ENCODE data around the gene MX1.

GRCh38 chr21:41442481-41443186 is 16.6 kb downstream of the MX1 start:
- TF ChIP-seq, protein P1, sequence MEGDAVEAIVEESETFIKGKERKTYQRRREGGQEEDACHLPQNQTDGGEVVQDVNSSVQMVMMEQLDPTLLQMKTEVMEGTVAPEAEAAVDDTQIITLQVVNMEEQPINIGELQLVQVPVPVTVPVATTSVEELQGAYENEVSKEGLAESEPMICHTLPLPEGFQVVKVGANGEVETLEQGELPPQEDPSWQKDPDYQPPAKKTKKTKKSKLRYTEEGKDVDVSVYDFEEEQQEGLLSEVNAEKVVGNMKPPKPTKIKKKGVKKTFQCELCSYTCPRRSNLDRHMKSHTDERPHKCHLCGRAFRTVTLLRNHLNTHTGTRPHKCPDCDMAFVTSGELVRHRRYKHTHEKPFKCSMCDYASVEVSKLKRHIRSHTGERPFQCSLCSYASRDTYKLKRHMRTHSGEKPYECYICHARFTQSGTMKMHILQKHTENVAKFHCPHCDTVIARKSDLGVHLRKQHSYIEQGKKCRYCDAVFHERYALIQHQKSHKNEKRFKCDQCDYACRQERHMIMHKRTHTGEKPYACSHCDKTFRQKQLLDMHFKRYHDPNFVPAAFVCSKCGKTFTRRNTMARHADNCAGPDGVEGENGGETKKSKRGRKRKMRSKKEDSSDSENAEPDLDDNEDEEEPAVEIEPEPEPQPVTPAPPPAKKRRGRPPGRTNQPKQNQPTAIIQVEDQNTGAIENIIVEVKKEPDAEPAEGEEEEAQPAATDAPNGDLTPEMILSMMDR (IDR thresholded peaks at IDR 0.05 in 2 of 3, conservative IDR thresholded peaks at IDR 0.05 in 1 of 3; ENCODE audit: borderline replicate concordance in 1 of 3, insufficient read depth in 1 of 3, low read depth in 2 of 3, low read length in 2 of 3), result no peak
- TF ChIP-seq ATF3 (IDR thresholded peaks at IDR 0.05) (no peak), EZH2 (IDR thresholded peaks at IDR 0.05) (no peak), POLR2A (IDR thresholded peaks at IDR 0.05; ENCODE audit: borderline replicate concordance, extremely low read depth, insufficient read depth, insufficient read length) (no peak), EZH2phosphoT487 (IDR thresholded peaks at IDR 0.05; ENCODE audit: borderline replicate concordance) (no peak)
- TF ChIP-seq, protein P2, sequence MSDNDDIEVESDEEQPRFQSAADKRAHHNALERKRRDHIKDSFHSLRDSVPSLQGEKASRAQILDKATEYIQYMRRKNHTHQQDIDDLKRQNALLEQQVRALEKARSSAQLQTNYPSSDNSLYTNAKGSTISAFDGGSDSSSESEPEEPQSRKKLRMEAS (IDR thresholded peaks at IDR 0.05), result no peak
